Body of pancreas (tissue), 4 donors: ENCODE measurements around the gene ZC3H12C. TPM values are rescaled to one million over a fixed set of nuclear protein-coding genes. Genes with fewer than 3 reads are reported as not detected.
"Not testable (repeated sequence)": the region's sequence is repeated elsewhere in the genome, so short reads cannot be mapped to it uniquely, and the experiment has no call there.

ENCODE experiments used
- ATAC-seq: fragments of 150-250 bp; one replicate; pipeline ENCODE4 v1.9.1; 2016
- DNase-seq, 4 donors: peaks; one replicate each; pipeline ENCODE4 v3.0.0-alpha.2; 2019
- H3K27ac ChIP-seq, 4 donors: fragments of 200-600 bp; sonication (generic); 1 replicate in 3 of 4; 2 replicates in 1 of 4; pipeline versions ENCODE4 v1.5.1 to v1.6.1; 2016 to 2019; ENCODE audit warnings: mild to moderate bottlenecking in 1 of 4, mixed read lengths in 1 of 4, moderate library complexity in 1 of 4
- H3K27me3 ChIP-seq, 2 donors: fragments of 200-600 bp; sonication (generic); one replicate each; pipeline ENCODE4 v1.6.0; 2016; ENCODE audit warnings: mild to moderate bottlenecking in 1 of 2
- H3K36me3 ChIP-seq, 2 donors: fragments of 200-600 bp; sonication (generic); replicated peaks in 1 of 2; 2 replicates each; pipeline ENCODE4 v1.5.1; 2016; ENCODE audit warnings: low read depth in 2 of 2; ENCODE audit not compliant: insufficient read depth in 1 of 2
- H3K4me1 ChIP-seq: fragments of 200-600 bp; sonication (generic); one replicate; pipeline ENCODE4 v1.6.0; 2016
- H3K4me3 ChIP-seq, 2 donors: fragments of 200-600 bp; sonication (generic); 1 replicate in 1 of 2; 2 replicates in 1 of 2; pipeline ENCODE4 v1.5.1; 2016 to 2019
- H3K9me3 ChIP-seq, 3 donors: fragments of 200-600 bp; sonication (generic); 1 replicate in 2 of 3; 2 replicates in 1 of 3; pipeline ENCODE4 v1.5.1; 2016
- POLR2A ChIP-seq, 3 donors: fragments of 450-650 bp; IDR thresholded peaks; one replicate each; pipeline ENCODE4 v1.6.1; 2016; ENCODE audit warnings: antibody characterized with exemption in 3 of 3, mild to moderate bottlenecking in 2 of 3
- WGBS, 2 donors: methylation state at CpG; one replicate each; pipeline ENCODE4 v1.1.5; 2017; 5-methylcytosine and 5-hydroxymethylcytosine counted together
- intact Hi-C: fragments of 100-400 bp; cut with DNase I; formaldehyde crosslinking; loops from one replicate; pipeline ENCODE4 v1.15.1; 2023
- total RNA-seq, 2 donors: library from RNA; depleted of rRNA; stranded (reverse); fragments of >200 nt; gene quantifications; one replicate each; pipeline ENCODE4 v1.1.0, GENCODE V29; 2016
- TF ChIP-seq, protein P1 (sequence below), 7 experiments: fragments of 450-650 bp in 4 of 7; fragments of 200-600 bp in 3 of 7; sonication (generic) in 3 of 7; IDR thresholded peaks; one replicate each; pipeline ENCODE4 v1.5.1; 2016 to 2019; ENCODE audit warnings: antibody characterized with exemption in 7 of 7

Gene ZC3H12C
- total RNA-seq, 2 donors from 2014 or later, result 7.3 to 7.8 TPM

DNA sequence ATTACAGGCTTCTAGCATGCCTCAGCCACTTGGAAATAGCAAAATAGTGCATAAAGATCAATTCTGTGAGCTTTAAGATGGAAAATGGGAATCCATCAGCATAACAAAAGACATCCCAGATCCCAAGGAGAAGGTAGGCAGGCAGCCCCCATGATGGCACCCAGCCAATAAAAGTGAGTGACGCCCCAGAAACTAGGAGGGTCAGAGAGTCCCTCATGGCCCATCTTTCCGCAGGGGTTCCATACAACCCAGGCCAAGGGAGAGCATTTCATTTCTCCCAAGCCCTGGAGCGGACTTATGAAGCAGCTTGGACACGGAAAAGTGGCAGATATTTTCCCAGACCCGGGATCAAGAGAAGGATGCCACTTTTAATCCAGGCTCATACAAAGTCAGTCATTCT lies 93.3 kb downstream of the ZC3H12C start:
- ATAC-seq (no peak), DNase-seq (no peak)
- Histone ChIP-seq H3K36me3 (no peaks in the 10 kb centered on the region), H3K27ac (no peak overlapping the region), H3K27me3 (no peaks in the 10 kb centered on the region), H3K9me3 (no peaks in the 10 kb centered on the region), H3K4me1 (peaks cover 22% of the 10 kb centered on the region), H3K4me3 (no peak overlapping the region)
- TF ChIP-seq, protein P1, sequence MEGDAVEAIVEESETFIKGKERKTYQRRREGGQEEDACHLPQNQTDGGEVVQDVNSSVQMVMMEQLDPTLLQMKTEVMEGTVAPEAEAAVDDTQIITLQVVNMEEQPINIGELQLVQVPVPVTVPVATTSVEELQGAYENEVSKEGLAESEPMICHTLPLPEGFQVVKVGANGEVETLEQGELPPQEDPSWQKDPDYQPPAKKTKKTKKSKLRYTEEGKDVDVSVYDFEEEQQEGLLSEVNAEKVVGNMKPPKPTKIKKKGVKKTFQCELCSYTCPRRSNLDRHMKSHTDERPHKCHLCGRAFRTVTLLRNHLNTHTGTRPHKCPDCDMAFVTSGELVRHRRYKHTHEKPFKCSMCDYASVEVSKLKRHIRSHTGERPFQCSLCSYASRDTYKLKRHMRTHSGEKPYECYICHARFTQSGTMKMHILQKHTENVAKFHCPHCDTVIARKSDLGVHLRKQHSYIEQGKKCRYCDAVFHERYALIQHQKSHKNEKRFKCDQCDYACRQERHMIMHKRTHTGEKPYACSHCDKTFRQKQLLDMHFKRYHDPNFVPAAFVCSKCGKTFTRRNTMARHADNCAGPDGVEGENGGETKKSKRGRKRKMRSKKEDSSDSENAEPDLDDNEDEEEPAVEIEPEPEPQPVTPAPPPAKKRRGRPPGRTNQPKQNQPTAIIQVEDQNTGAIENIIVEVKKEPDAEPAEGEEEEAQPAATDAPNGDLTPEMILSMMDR (IDR thresholded peaks at IDR 0.05), result no peak
- TF ChIP-seq POLR2A (IDR thresholded peaks at IDR 0.05), result no peak
- intact Hi-C loops, result no loop called here
- WGBS, 2 donors, result 95 to 96% methylated on average over 5 of the region's 5 CpGs

DNA sequence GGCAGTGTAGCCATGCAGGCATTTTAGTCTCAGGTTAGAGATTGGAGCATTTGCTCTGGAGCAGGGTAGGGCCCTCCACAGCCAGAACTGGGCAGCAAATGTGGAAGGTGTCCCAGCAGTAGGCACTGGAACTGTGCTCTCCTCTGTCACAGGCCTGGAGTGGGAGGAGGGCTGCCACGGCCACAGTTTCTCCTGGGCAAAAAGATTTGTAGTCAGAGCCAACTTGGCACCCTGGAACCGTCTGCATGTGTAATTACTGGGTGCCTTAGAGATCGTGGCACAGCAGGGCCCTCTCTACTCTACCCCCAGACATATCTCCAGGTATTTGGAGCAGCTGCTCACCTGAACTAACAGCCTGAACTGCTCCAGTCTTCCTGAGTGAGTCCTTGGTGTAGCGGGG lies 93.7 kb downstream of the ZC3H12C start:
- Histone ChIP-seq H3K27ac (no peak overlapping the region), H3K9me3 (no peaks in the 10 kb centered on the region), H3K36me3 (no peaks in the 10 kb centered on the region), H3K4me1 (peaks cover 22% of the 10 kb centered on the region), H3K27me3 (no peaks in the 10 kb centered on the region), H3K4me3 (no peak overlapping the region)
- 82% methylated on average over 4 of the region's 4 CpGs; no CpG with 5 or more reads in 1 of the 2 donors for WGBS, 2 donors
- DNase-seq (no peak), ATAC-seq (no peak)
- intact Hi-C loops, result no loop called here
- TF ChIP-seq, protein P1 (IDR thresholded peaks at IDR 0.05), result no peak
- TF ChIP-seq POLR2A (IDR thresholded peaks at IDR 0.05), result no peak

DNA sequence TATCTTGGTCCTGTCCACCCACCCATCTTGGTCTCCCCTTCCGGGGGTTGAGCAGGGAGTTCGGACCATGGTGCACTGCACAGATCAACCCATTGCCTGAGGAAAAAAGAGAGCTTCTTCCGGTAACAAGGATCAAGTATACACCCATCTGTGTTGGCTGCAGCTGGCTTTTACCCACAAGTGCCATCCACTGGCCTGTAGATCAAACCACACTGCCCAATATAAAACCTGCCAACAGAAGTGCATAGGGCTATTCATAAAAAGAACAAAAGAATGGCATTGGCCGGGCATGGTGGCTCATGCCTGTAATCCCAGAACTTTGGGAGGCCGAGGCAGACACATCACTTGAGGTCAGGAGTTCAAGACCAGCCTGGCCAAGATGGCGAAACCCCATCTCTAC lies 94.5 kb downstream of the ZC3H12C start:
- H3K4me1 ChIP-seq, result peaks cover 22% of the 10 kb centered on the region
- TF ChIP-seq, protein P1 (IDR thresholded peaks at IDR 0.05), result no peak
- no peak for TF ChIP-seq POLR2A (IDR thresholded peaks at IDR 0.05)
- intact Hi-C loops, result no loop called here
- no peaks in the 10 kb centered on the region for H3K27me3 ChIP-seq
- H3K27ac ChIP-seq, result no peak overlapping the region
- WGBS, 2 donors, result 88 to 93% methylated on average over 6 of the region's 6 CpGs
- H3K4me3 ChIP-seq, result no peak overlapping the region
- ATAC-seq (no peak), DNase-seq (no peak)
- H3K36me3 ChIP-seq, result no peaks in the 10 kb centered on the region
- H3K9me3 ChIP-seq, result no peaks in the 10 kb centered on the region

DNA sequence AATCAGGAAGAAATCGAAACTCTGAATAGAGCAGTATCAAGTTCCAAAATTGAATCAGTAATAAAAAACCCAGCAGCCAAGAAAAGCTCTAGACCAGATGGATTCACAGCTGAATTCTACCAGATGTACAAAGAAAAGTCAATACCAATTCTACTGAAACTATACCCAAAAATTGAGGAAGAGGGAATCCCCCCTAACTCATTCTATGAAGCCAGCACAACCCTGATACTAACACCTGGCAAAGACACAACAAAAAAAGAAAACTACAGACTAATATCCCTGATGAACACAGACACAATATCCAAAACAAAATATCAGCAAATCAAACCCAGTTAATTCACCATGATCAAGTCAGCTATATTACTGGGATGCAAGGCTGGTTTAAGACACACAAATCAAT lies 97.7 kb downstream of the ZC3H12C start:
- H3K4me1 ChIP-seq, result no peaks in the 10 kb centered on the region
- no peak for TF ChIP-seq POLR2A (IDR thresholded peaks at IDR 0.05)
- TF ChIP-seq, protein P1 (IDR thresholded peaks at IDR 0.05), result no peak
- intact Hi-C loops, result no loop called here
- H3K9me3 ChIP-seq, result no peaks in the 10 kb centered on the region
- no peak overlapping the region for H3K27ac ChIP-seq
- H3K27me3 ChIP-seq, result no peaks in the 10 kb centered on the region
- 70 to 94% methylated on average over 1 of the region's 1 CpG for WGBS, 2 donors
- H3K36me3 ChIP-seq, result no peaks in the 10 kb centered on the region
- H3K4me3 ChIP-seq, result no peak overlapping the region
- ATAC-seq (no peak), DNase-seq (no peak)

DNA sequence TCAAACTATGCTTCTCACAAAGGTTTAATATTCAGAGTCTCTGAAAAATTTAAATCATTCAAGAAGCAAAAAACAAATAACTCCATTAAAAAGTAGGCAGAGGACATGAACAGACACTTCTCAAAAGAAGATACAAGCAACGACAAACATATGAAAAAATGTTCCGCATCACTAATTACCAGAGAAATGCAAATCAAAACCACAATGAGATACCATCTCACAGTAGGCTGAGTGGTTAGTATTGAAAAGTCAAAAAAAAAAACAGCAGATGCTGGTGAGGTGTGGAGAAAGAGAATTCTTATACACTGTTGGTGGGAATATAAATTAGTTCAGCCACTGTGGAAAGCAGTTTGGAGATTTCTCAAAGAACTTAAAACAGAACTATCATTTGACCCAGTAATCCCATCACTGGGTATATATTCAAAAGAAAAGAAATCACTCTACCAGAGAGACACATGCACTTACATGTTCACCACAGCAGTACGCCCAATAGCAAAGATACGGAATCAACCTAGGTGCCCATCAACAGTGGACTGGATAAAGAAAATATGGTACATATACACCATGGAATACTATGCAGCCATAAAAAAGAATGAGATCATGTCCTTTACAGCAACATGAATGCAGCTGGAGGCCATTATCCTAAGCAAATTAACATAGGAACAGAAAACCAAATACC lies 99.6 kb downstream of the ZC3H12C start:
- H3K36me3 ChIP-seq, H3K9me3 ChIP-seq, H3K4me3 ChIP-seq, intact Hi-C loops, H3K27ac ChIP-seq, ATAC-seq, H3K27me3 ChIP-seq, DNase-seq, H3K4me1 ChIP-seq: not testable (repeated sequence)
- 84% methylated on average over 4 of the region's 4 CpGs for WGBS, 2 donors

DNA sequence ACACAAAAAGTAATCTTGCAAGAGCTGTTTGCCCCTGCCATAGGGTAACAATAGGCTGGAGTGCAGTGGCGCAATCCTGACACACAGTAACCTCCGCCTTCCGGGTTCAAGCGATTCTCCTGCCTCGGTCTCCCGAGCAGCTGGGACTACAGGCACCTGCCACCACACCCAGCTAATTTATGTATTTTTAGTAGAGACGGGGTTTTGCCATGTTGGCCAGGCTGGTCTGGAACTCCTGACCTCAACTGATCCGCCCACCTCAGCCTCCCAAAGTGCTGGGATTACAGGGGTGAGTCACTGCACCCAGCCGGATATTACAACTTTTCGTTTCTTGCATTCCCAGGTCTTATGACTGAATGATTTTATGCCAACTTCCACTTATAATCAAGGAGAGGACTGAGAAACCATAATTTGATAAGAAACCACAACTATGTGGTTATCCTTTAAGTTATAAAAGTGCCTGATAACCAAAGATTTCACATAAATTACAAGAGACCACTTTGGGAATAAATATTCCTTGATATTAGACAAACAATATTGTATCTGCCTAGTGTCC lies 101.1 kb downstream of the ZC3H12C start:
- H3K27me3 ChIP-seq, intact Hi-C loops, H3K4me3 ChIP-seq, H3K9me3 ChIP-seq, H3K4me1 ChIP-seq, H3K36me3 ChIP-seq, DNase-seq, ATAC-seq, H3K27ac ChIP-seq: not testable (repeated sequence)
- 73% methylated on average over 10 of the region's 10 CpGs for WGBS, 2 donors
